ENCODE measurements around the gene ANKRD6.

The ANKRD6 gene

GRCh38 chr6:89584539-89584938, 151.6 kb downstream of the ANKRD6 start:
- no peak overlapping the region for H3K4me3 ChIP-seq (ENCODE audit: low read length)
- H3K27me3 ChIP-seq (ENCODE audit: control insufficient read depth, insufficient read depth, low read length): no peaks in the 10 kb centered on the region
- no peaks in the 10 kb centered on the region for H3K36me3 ChIP-seq (ENCODE audit: control insufficient read depth, insufficient read depth, low read length)
- H3K4me1 ChIP-seq (ENCODE audit: control insufficient read depth, insufficient read depth, low read length): no peaks in the 10 kb centered on the region
- no peak overlapping the region for H3K9ac ChIP-seq (ENCODE audit: low read length)
- H3K27ac ChIP-seq (ENCODE audit: low read depth, low read length): no peak overlapping the region

DNA sequence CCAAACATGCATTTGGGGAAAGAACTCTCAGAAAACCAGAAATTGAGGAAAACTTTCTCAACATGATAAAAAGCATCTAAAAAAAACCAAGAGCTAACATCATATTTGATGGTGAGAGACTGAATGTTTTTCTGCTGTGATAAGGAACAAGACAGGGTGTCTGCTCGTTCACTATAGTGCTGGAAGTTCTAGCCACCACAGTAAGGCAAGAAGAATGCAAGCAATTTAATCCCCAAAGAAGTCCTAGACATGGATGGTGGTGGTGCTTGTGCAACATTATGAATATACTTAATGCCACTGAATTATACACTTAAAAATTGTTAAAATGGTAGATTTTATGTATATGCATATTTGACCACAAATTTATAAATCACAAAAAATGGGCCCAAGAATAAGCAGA, 152.2 kb downstream of the ANKRD6 start:
- Histone ChIP-seq H3K4me1 (ENCODE audit: control insufficient read depth, insufficient read depth, low read length) (no peaks in the 10 kb centered on the region), H3K9ac (ENCODE audit: low read length) (no peak overlapping the region), H3K27me3 (ENCODE audit: control insufficient read depth, insufficient read depth, low read length) (no peaks in the 10 kb centered on the region), H3K36me3 (ENCODE audit: control insufficient read depth, insufficient read depth, low read length) (no peaks in the 10 kb centered on the region), H3K4me3 (ENCODE audit: low read length) (no peak overlapping the region), H3K27ac (ENCODE audit: low read depth, low read length) (no peak overlapping the region)

DNA sequence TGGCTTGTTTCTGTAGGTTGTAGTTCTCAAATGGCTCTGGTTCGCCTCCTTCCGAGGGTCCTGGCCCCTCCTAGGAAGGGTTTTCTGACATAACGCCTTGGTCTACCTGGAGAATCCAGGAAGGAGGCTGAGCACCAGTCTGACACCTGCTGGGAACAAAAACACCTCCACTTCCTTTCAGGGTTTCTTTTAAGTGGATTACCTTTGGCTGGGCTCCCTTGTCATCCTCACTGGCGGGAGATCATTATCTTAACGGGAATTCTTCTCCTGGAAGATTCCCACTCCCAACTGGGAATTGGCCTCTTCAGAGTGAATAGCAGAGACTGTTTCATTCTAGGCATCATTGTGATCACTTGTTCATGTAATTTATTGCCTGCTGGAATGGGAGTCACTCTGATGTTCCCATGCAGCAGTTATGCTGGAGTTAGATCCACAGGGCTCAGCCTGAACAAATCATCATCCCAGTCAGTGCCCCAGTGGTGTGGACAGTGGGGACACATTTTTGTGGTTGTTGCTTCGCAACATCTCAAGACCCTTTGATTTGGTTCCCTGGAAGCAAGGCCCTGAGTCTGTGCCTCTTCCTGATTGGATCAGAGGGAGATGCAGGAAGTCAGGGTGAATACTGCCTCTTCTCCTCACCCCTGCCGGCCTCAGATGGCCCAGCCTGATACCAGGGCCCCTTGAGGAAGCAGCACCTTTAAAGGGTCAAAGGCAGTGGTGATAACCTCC, 156.5 kb downstream of the ANKRD6 start:
- H3K4me3 ChIP-seq (ENCODE audit: low read length): no peak overlapping the region
- H3K27ac ChIP-seq (ENCODE audit: low read depth, low read length): no peak overlapping the region
- H3K9ac ChIP-seq (ENCODE audit: low read length): no peak overlapping the region
- no peaks in the 10 kb centered on the region for H3K4me1 ChIP-seq (ENCODE audit: control insufficient read depth, insufficient read depth, low read length)
- no peaks in the 10 kb centered on the region for H3K36me3 ChIP-seq (ENCODE audit: control insufficient read depth, insufficient read depth, low read length)
- H3K27me3 ChIP-seq (ENCODE audit: control insufficient read depth, insufficient read depth, low read length): no peaks in the 10 kb centered on the region

DNA sequence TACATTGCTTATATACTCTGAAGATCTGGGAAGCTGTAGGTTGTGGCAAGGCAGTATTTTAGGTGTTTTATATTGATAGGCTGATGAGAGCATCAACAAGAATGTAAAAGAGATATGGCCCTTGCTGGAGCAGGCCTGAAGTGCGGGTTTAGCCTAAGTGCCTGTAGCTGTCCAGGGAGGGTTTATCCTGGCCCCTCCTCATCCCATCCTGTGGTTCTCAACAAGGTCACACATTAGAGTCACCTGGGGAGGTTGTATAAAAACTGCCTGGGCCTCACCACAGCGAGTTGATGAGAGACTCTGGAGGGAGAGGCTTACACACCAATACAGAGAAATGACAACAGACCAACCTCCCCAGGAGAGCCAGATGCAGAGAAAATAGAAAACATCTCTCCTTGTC, 157.2 kb downstream of the ANKRD6 start:
- Histone ChIP-seq H3K36me3 (ENCODE audit: control insufficient read depth, insufficient read depth, low read length) (no peaks in the 10 kb centered on the region), H3K27me3 (ENCODE audit: control insufficient read depth, insufficient read depth, low read length) (no peaks in the 10 kb centered on the region), H3K9ac (ENCODE audit: low read length) (no peak overlapping the region), H3K4me1 (ENCODE audit: control insufficient read depth, insufficient read depth, low read length) (no peaks in the 10 kb centered on the region), H3K27ac (ENCODE audit: low read depth, low read length) (no peak overlapping the region), H3K4me3 (ENCODE audit: low read length) (no peak overlapping the region)

DNA sequence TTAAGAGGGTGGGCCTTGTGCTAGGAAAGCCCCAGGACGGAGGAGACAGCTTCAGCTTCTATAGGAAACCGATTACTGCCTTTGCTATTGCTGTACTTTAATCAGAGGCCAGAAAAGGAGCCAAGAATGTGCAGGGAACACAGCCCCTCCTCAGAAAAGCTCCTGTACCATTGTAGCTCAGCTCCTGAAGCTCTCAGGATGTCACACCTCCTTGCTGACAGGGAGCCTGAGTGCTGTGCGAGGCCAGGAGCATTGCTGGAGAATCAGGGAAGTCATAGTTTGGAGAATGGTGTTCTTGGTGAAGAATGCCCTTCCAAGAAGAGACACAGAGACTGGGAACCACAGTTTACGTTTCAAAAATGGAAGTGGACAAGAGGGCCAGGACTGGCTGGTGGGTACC, 158.8 kb downstream of the ANKRD6 start:
- H3K36me3 ChIP-seq (ENCODE audit: control insufficient read depth, insufficient read depth, low read length): no peaks in the 10 kb centered on the region
- H3K27me3 ChIP-seq (ENCODE audit: control insufficient read depth, insufficient read depth, low read length): no peaks in the 10 kb centered on the region
- H3K4me3 ChIP-seq (ENCODE audit: low read length): no peak overlapping the region
- H3K9ac ChIP-seq (ENCODE audit: low read length): no peak overlapping the region
- H3K27ac ChIP-seq (ENCODE audit: low read depth, low read length): no peak overlapping the region
- H3K4me1 ChIP-seq (ENCODE audit: control insufficient read depth, insufficient read depth, low read length): no peaks in the 10 kb centered on the region

DNA sequence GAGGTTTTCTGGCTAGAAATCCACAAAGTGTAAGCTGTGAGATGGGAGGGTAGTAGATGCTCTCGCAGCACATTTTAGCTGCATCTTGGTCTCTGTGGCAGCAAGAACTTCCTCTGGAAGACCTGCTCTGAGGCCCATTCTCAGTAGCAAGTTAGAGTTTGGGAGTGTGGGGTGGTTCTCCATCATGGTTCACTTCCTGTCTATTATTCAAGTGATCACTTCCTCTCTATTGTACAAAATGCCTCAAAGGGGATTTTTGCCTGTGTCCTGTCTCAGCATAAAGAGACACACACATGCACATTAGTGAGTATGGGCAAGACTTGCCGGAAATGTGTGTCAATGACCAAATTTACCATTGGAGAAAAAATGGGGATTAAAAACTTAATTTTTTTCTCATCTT, 163.1 kb downstream of the ANKRD6 start:
- H3K4me3 ChIP-seq (ENCODE audit: low read length): no peak overlapping the region
- no peaks in the 10 kb centered on the region for H3K36me3 ChIP-seq (ENCODE audit: control insufficient read depth, insufficient read depth, low read length)
- H3K9ac ChIP-seq (ENCODE audit: low read length): no peak overlapping the region
- no peaks in the 10 kb centered on the region for H3K27me3 ChIP-seq (ENCODE audit: control insufficient read depth, insufficient read depth, low read length)
- no peaks in the 10 kb centered on the region for H3K4me1 ChIP-seq (ENCODE audit: control insufficient read depth, insufficient read depth, low read length)
- H3K27ac ChIP-seq (ENCODE audit: low read depth, low read length): no peak overlapping the region

DNA sequence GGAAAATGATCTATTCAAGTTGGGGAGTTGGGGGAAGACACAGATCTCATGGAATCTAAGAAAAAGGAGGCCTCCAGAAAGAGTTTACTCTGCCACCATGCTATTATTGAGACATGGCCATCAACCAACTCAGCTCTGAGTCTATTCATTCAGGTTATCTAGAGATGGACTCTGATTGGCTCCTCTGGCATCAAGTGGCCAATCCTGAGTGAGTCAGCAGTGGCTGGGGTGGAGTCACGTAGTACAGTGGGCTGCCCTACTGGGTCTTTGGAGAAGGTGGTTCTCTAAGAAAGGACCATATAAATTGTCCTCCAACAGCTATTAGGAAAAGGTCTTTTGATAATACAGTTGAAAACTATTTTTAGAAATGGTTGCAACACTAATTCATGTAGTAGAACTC, 163.5 kb downstream of the ANKRD6 start:
- no peaks in the 10 kb centered on the region for H3K36me3 ChIP-seq (ENCODE audit: control insufficient read depth, insufficient read depth, low read length)
- no peak overlapping the region for H3K4me3 ChIP-seq (ENCODE audit: low read length)
- no peaks in the 10 kb centered on the region for H3K27me3 ChIP-seq (ENCODE audit: control insufficient read depth, insufficient read depth, low read length)
- no peaks in the 10 kb centered on the region for H3K4me1 ChIP-seq (ENCODE audit: control insufficient read depth, insufficient read depth, low read length)
- no peak overlapping the region for H3K27ac ChIP-seq (ENCODE audit: low read depth, low read length)
- H3K9ac ChIP-seq (ENCODE audit: low read length): no peak overlapping the region

GRCh38 chr6:89597372-89597771, 164.4 kb downstream of the ANKRD6 start:
- no peak overlapping the region for H3K27ac ChIP-seq (ENCODE audit: low read depth, low read length)
- H3K27me3 ChIP-seq (ENCODE audit: control insufficient read depth, insufficient read depth, low read length): no peaks in the 10 kb centered on the region
- H3K9ac ChIP-seq (ENCODE audit: low read length): no peak overlapping the region
- H3K4me3 ChIP-seq (ENCODE audit: low read length): no peak overlapping the region
- no peaks in the 10 kb centered on the region for H3K36me3 ChIP-seq (ENCODE audit: control insufficient read depth, insufficient read depth, low read length)
- H3K4me1 ChIP-seq (ENCODE audit: control insufficient read depth, insufficient read depth, low read length): no peaks in the 10 kb centered on the region

DNA sequence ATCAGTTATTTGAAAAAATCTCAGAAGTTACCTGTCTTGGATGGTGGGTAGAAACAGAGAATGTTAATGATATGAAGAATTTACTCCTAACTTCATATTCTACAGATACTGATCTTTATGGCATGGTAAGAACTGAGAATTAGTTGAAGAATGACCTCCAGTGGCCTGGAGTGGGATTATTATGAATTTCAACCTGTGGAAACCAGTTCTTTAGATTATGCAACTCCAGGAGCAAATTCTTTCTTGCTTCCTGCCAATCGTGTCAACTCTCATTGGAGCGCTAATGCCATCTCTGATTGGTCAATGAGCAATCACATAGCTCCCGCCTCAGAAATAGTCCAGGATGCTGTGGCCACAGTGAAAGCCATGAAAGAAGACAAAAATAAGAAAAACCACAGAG, 165.0 kb downstream of the ANKRD6 start:
- Histone ChIP-seq H3K36me3 (ENCODE audit: control insufficient read depth, insufficient read depth, low read length) (no peaks in the 10 kb centered on the region), H3K27me3 (ENCODE audit: control insufficient read depth, insufficient read depth, low read length) (no peaks in the 10 kb centered on the region), H3K27ac (ENCODE audit: low read depth, low read length) (no peak overlapping the region), H3K9ac (ENCODE audit: low read length) (no peak overlapping the region), H3K4me3 (ENCODE audit: low read length) (no peak overlapping the region), H3K4me1 (ENCODE audit: control insufficient read depth, insufficient read depth, low read length) (no peaks in the 10 kb centered on the region)

GRCh38 chr6:89599727-89600126, 166.8 kb downstream of the ANKRD6 start:
- Histone ChIP-seq H3K27ac (ENCODE audit: low read depth, low read length) (no peak overlapping the region), H3K9ac (ENCODE audit: low read length) (no peak overlapping the region), H3K4me3 (ENCODE audit: low read length) (no peak overlapping the region)

GRCh38 chr6:89602166-89602565, 169.2 kb downstream of the ANKRD6 start:
- H3K4me3 ChIP-seq (ENCODE audit: low read length): no peak overlapping the region
- no peak overlapping the region for H3K27ac ChIP-seq (ENCODE audit: low read depth, low read length)
- no peak overlapping the region for H3K9ac ChIP-seq (ENCODE audit: low read length)
- no peaks in the 10 kb centered on the region for H3K36me3 ChIP-seq (ENCODE audit: control insufficient read depth, insufficient read depth, low read length)
- H3K4me1 ChIP-seq (ENCODE audit: control insufficient read depth, insufficient read depth, low read length): no peaks in the 10 kb centered on the region
- no peaks in the 10 kb centered on the region for H3K27me3 ChIP-seq (ENCODE audit: control insufficient read depth, insufficient read depth, low read length)

More at GRCh38 chr6:89599727-89600126, 166.8 kb downstream of the ANKRD6 start:
- Histone ChIP-seq H3K4me1 (ENCODE audit: control insufficient read depth, insufficient read depth, low read length) (no peaks in the 10 kb centered on the region), H3K36me3 (ENCODE audit: control insufficient read depth, insufficient read depth, low read length) (no peaks in the 10 kb centered on the region), H3K27me3 (ENCODE audit: control insufficient read depth, insufficient read depth, low read length) (no peaks in the 10 kb centered on the region)

DNA sequence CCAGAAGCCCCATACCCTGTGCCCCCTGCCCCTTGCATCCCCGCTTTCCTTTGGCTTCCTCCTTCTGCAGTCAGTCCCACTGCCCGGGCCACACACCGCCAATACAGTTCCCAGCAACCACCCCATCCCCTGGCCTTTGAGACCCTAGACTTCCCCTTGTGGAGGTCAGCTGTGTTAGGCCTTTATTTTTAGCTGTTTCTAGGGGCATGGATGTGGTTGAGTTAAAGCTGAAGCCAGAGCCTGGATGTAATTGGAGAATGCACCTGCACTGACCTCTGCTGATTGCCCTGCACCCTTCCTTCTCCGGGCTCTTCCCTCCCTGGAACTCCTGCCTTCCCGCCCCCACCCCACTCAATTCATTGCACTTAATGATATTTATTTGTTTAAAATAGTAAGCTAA, 171.7 kb downstream of the ANKRD6 start:
- Histone ChIP-seq H3K27ac (ENCODE audit: low read depth, low read length) (no peak overlapping the region), H3K9ac (ENCODE audit: low read length) (no peak overlapping the region), H3K4me3 (ENCODE audit: low read length) (no peak overlapping the region), H3K27me3 (ENCODE audit: control insufficient read depth, insufficient read depth, low read length) (no peaks in the 10 kb centered on the region), H3K36me3 (ENCODE audit: control insufficient read depth, insufficient read depth, low read length) (no peaks in the 10 kb centered on the region), H3K4me1 (ENCODE audit: control insufficient read depth, insufficient read depth, low read length) (no peaks in the 10 kb centered on the region)

DNA sequence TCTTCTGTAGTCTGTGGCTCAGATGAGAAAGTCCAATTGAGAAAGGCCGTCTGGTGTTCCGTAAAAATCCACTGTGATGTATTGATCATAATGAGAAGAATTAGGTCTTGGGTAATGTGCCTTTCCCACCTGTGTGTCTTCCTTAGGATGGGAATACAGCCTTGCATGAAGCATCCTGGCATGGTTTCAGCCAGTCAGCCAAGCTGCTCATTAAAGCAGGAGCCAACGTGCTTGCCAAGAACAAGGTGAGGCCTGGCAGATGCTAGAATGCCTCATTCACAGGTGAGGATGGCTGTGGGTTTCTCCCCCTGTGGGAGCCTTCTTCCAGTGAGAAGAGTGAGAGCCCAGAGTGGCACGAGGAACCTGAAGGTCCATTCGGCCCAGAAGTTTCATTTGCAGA, 172.9 kb downstream of the ANKRD6 start:
- no peaks in the 10 kb centered on the region for H3K36me3 ChIP-seq (ENCODE audit: control insufficient read depth, insufficient read depth, low read length)
- no peak overlapping the region for H3K4me3 ChIP-seq (ENCODE audit: low read length)

More for the DNA sequence above, 172.9 kb downstream of the ANKRD6 start:
- Histone ChIP-seq H3K9ac (ENCODE audit: low read length) (no peak overlapping the region), H3K4me1 (ENCODE audit: control insufficient read depth, insufficient read depth, low read length) (no peaks in the 10 kb centered on the region), H3K27ac (ENCODE audit: low read depth, low read length) (no peak overlapping the region), H3K27me3 (ENCODE audit: control insufficient read depth, insufficient read depth, low read length) (no peaks in the 10 kb centered on the region)
